ENCODE measurements around the gene CUL4A.

GRCh38 chr13:113195360-113195759, 14.1 kb upstream of the CUL4A start:
- TF ChIP-seq CTCF (conservative IDR thresholded peaks at IDR 0.05; ENCODE audit: low read length) (no peak), EZH2phosphoT487 (IDR thresholded peaks at IDR 0.05; ENCODE audit: borderline replicate concordance) (no peak)
